Measurements from ENCODE around the gene CACNA1D.

- TF ChIP-seq NFYB (IDR thresholded peaks at IDR 0.05; ENCODE audit: extremely low read depth, insufficient read length): no peak
- TF ChIP-seq POLR2A (conservative IDR thresholded peaks at IDR 0.05): no peak
- no peak for TF ChIP-seq AFF1 (IDR thresholded peaks at IDR 0.05; ENCODE audit: low read depth in 1 of 2, partially characterized antibody in 2 of 2)
- no peak for TF ChIP-seq FIP1L1 (IDR thresholded peaks at IDR 0.05; ENCODE audit: low read depth, low read length, poor library complexity, severe bottlenecking)
- no peak for TF ChIP-seq SMAD3 (CRISPR knock-in tag; conservative IDR thresholded peaks at IDR 0.05)
- TF ChIP-seq GTF2E2 (tag; IDR thresholded peaks at IDR 0.05): no peak
- no peak for TF ChIP-seq RCOR1 (IDR thresholded peaks at IDR 0.05; ENCODE audit: borderline replicate concordance in 1 of 2, low read depth in 2 of 2, low read length in 2 of 2)
Measured at GRCh38 chr3:53774414-53774813, 280.0 kb downstream of the CACNA1D start.

Data from K562 (cell line).